CD4-positive, CD25-positive, alpha-beta regulatory T cell (primary cell): ENCODE measurements around the gene TF. TPM values are rescaled to one million over a fixed set of nuclear protein-coding genes. Genes with fewer than 3 reads are reported as not detected.

Source experiments
- ATAC-seq, 2 donors: fragments of 150-1000 bp; cut with Tn5 transposase; one replicate each; pipeline ENCODE4 v1.10.0; 2021; ENCODE audit warnings: low read depth in 2 of 2, moderate number of reproducible peaks in 2 of 2, moderate library complexity in 1 of 2
- DNase-seq, 3 donors: peaks; one replicate each; pipeline versions ENCODE4 v3.0.0 to v3.0.0-alpha.2; 2012 to 2022; ENCODE audit warnings: mixed read lengths in 1 of 3
- H3K27ac ChIP-seq: one replicate; pipeline ENCODE4 v1.7.0; 2013; ENCODE audit warnings: mild to moderate bottlenecking, low read length; ENCODE audit not compliant: insufficient read depth, poor library complexity, severe bottlenecking
- H3K27me3 ChIP-seq: one replicate; pipeline ENCODE4 v1.7.0; 2013; ENCODE audit warnings: low read length; ENCODE audit not compliant: control insufficient read depth, insufficient read depth
- H3K36me3 ChIP-seq: one replicate; pipeline ENCODE4 v1.7.0; 2013; ENCODE audit warnings: mild to moderate bottlenecking, low read length, moderate library complexity; ENCODE audit not compliant: control insufficient read depth, insufficient read depth
- H3K4me1 ChIP-seq: 2 replicates; pipeline ENCODE4 v1.7.0; 2013; ENCODE audit warnings: mild to moderate bottlenecking, low read length; ENCODE audit not compliant: insufficient read depth, control insufficient read depth, poor library complexity, severe bottlenecking
- H3K4me3 ChIP-seq: one replicate; pipeline ENCODE4 v1.7.0; 2013; ENCODE audit warnings: low read depth, mild to moderate bottlenecking, low read length, moderate library complexity
- H3K9me3 ChIP-seq, 2 experiments: 1 replicate in 1 of 2; 2 replicates in 1 of 2; pipeline ENCODE4 v1.7.0; 2013; ENCODE audit warnings: low read length in 2 of 2, mild to moderate bottlenecking in 1 of 2, moderate library complexity in 1 of 2; ENCODE audit not compliant: control insufficient read depth in 2 of 2
- H3K27ac Mint-ChIP-seq, 3 donors: one replicate each; pipeline ENCODE4 v1.8.0; 2020 to 2022; ENCODE audit warnings: mild to moderate bottlenecking in 3 of 3, mixed read lengths in 3 of 3, moderate library complexity in 2 of 3
- H3K27me3 Mint-ChIP-seq: one replicate; pipeline ENCODE4 v1.8.0; 2022; ENCODE audit warnings: mild to moderate bottlenecking, mixed read lengths
- H3K36me3 Mint-ChIP-seq: one replicate; pipeline ENCODE4 v1.8.0; 2020; ENCODE audit warnings: mixed read lengths
- H3K4me1 Mint-ChIP-seq, 4 donors: one replicate each; pipeline ENCODE4 v1.8.0; 2020 to 2022; ENCODE audit warnings: mixed read lengths in 4 of 4, mild to moderate bottlenecking in 1 of 4
- H3K4me3 Mint-ChIP-seq, 4 donors: one replicate each; pipeline ENCODE4 v1.8.0; 2020 to 2022; ENCODE audit warnings: mild to moderate bottlenecking in 4 of 4, mixed read lengths in 4 of 4, moderate library complexity in 3 of 4
- H3K9me3 Mint-ChIP-seq, 7 donors: one replicate each; pipeline ENCODE4 v1.8.0; 2020 to 2022; ENCODE audit warnings: mixed read lengths in 7 of 7, mild to moderate bottlenecking in 3 of 7, moderate library complexity in 2 of 7
- polyA plus RNA-seq, 4 donors: library from polyadenylated mRNA; unstranded; fragments of 300-500 nt; fragmentation: Illumina TruSeq; gene quantifications; one replicate each; pipeline ENCODE4 v1.2.3, GENCODE V29; 2021
- total RNA-seq: library from RNA; stranded (reverse); gene quantifications from one replicate; pipeline ENCODE4 v1.2.3, GENCODE V29; 2022

TF gene
- total and polyA plus RNA-seq, 5 donors from 2014 or later: 0.52 TPM; not detected in 4

- Mint-ChIP-seq H3K36me3 (no peaks in the 10 kb centered on the region), H3K4me1 (no peaks in the 10 kb centered on the region), H3K27ac (no peak overlapping the region), H3K27me3 (peaks cover 28% of the 10 kb centered on the region), H3K9me3 (no peaks in the 10 kb centered on the region), H3K4me3 (no peak overlapping the region)
- no peak for ATAC-seq
- DNase-seq: no peak
- no peak overlapping the region for H3K27ac ChIP-seq
- H3K4me1 ChIP-seq: no peaks in the 10 kb centered on the region
- H3K4me3 ChIP-seq: no peak overlapping the region
- no peaks in the 10 kb centered on the region for H3K9me3 ChIP-seq
- no peaks in the 10 kb centered on the region for H3K36me3 ChIP-seq
- H3K27me3 ChIP-seq: peaks cover 8% of the 10 kb centered on the region
These were observed 10.8 kb downstream of the TF start for GRCh38 chr3:133756716-133757694.

GRCh38 chr3:133757701-133758567, 11.7 kb downstream of the TF start:
- Histone ChIP-seq H3K27me3 (peaks cover 10% of the 10 kb centered on the region), H3K36me3 (no peaks in the 10 kb centered on the region), H3K4me3 (no peak overlapping the region), H3K27ac (no peak overlapping the region), H3K9me3 (no peaks in the 10 kb centered on the region), H3K4me1 (no peaks in the 10 kb centered on the region)
- Mint-ChIP-seq H3K36me3 (no peaks in the 10 kb centered on the region), H3K4me3 (no peak overlapping the region), H3K9me3 (no peaks in the 10 kb centered on the region), H3K27ac (no peak overlapping the region), H3K4me1 (no peaks in the 10 kb centered on the region), H3K27me3 (peaks cover 28% of the 10 kb centered on the region)
- DNase-seq (no peak), ATAC-seq (no peak)

- no peak for ATAC-seq
These were observed 12.4 kb downstream of the TF start for GRCh38 chr3:133758568-133758928.

DNA sequence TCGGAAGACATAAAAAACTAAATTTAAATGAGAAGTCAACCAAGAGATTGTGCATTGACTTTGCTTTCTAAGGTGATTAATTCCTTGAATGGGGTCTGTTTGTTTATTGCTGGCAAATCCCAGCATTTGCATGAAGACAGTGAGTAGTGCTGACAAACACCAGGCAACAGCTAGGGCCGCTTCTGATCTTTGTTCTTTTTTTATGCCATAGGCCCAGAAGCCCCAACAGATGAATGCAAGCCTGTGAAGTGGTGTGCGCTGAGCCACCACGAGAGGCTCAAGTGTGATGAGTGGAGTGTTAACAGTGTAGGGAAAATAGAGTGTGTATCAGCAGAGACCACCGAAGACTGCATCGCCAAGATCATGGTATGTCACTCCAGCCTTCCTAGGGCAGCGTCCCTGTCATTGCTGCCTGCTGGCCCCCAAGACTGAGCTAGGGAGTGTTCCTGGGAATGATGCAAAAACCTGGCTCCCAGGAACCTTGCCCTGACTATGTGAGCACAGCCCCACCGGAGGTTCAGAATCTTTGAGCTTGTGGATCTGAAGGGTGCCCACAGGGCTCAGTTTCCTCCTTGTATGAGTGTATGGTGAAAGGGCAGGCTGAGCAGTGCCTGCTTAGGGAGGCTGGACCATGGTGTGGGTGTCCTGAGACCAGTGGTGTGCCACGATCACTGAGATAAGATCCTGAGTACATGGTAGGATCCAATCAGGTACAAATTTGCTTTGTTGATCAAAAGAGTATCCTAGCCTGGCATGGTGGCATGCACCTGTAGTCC, 13.0 kb downstream of the TF start:
- DNase-seq (no peak), ATAC-seq (no peak)
- Histone ChIP-seq H3K4me3 (no peak overlapping the region), H3K27ac (no peak overlapping the region), H3K9me3 (no peaks in the 10 kb centered on the region), H3K27me3 (peaks cover 10% of the 10 kb centered on the region), H3K36me3 (no peaks in the 10 kb centered on the region), H3K4me1 (no peaks in the 10 kb centered on the region)
- no peak overlapping the region for H3K4me3 Mint-ChIP-seq
- H3K27me3 Mint-ChIP-seq: peaks cover 35% of the 10 kb centered on the region
- no peaks in the 10 kb centered on the region for H3K4me1 Mint-ChIP-seq
- no peak overlapping the region for H3K27ac Mint-ChIP-seq
- no peaks in the 10 kb centered on the region for H3K36me3 Mint-ChIP-seq
- H3K9me3 Mint-ChIP-seq: no peaks in the 10 kb centered on the region

More at GRCh38 chr3:133758568-133758928, 12.4 kb downstream of the TF start:
- Mint-ChIP-seq H3K4me1 (no peaks in the 10 kb centered on the region), H3K27ac (no peak overlapping the region), H3K27me3 (peaks cover 32% of the 10 kb centered on the region), H3K4me3 (no peak overlapping the region), H3K9me3 (no peaks in the 10 kb centered on the region), H3K36me3 (no peaks in the 10 kb centered on the region)
- H3K4me3 ChIP-seq: no peak overlapping the region
- no peak overlapping the region for H3K27ac ChIP-seq
- DNase-seq: no peak
- no peaks in the 10 kb centered on the region for H3K9me3 ChIP-seq
- H3K36me3 ChIP-seq: no peaks in the 10 kb centered on the region
- H3K27me3 ChIP-seq: peaks cover 10% of the 10 kb centered on the region
- no peaks in the 10 kb centered on the region for H3K4me1 ChIP-seq

DNA sequence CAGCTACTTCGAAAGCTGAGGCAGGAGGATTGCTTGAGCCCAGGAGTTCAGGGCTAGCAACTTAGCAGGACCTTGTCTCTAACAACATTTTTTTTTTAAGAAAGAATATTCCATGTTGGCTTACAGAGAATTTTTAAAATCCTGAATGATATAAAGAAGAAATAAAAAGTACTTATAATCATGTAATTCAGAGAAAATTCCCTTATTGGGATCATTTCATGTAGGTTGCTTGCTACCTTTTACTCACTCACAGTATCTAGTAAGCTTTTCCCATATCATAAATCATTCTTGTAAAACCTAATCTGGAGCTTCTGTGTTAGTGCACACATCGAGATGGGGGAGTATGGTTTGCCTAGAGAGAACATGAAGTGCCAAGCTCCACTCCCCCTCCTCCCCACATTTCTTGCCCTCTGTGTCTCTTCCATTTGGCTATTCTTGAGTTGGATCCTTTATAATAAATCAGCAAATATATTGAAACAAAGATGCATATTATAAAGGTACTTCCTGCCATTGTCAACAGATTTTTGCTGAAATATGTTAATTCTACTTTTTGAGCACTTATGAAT, 13.6 kb downstream of the TF start:
- Mint-ChIP-seq H3K27me3 (peaks cover 39% of the 10 kb centered on the region), H3K36me3 (no peaks in the 10 kb centered on the region), H3K4me3 (no peak overlapping the region), H3K9me3 (no peaks in the 10 kb centered on the region), H3K4me1 (no peaks in the 10 kb centered on the region), H3K27ac (no peak overlapping the region)
- ATAC-seq: no peak
- H3K27ac ChIP-seq: no peak overlapping the region
- DNase-seq: no peak
- H3K4me3 ChIP-seq: no peak overlapping the region
- peaks cover 10% of the 10 kb centered on the region for H3K27me3 ChIP-seq
- H3K9me3 ChIP-seq: no peaks in the 10 kb centered on the region
- H3K4me1 ChIP-seq: no peaks in the 10 kb centered on the region
- no peaks in the 10 kb centered on the region for H3K36me3 ChIP-seq

GRCh38 chr3:133760916-133761315, 14.7 kb downstream of the TF start:
- no peak overlapping the region for H3K27ac Mint-ChIP-seq
- H3K27me3 ChIP-seq: peaks cover 10% of the 10 kb centered on the region
- H3K9me3 Mint-ChIP-seq: no peaks in the 10 kb centered on the region
- no peaks in the 10 kb centered on the region for H3K4me1 Mint-ChIP-seq
- no peaks in the 10 kb centered on the region for H3K36me3 Mint-ChIP-seq
- H3K36me3 ChIP-seq: no peaks in the 10 kb centered on the region
- H3K4me3 ChIP-seq: no peak overlapping the region
- H3K4me1 ChIP-seq: no peaks in the 10 kb centered on the region
- no peak overlapping the region for H3K27ac ChIP-seq
- no peak overlapping the region for H3K4me3 Mint-ChIP-seq
- ATAC-seq: no peak
- DNase-seq: no peak
- no peaks in the 10 kb centered on the region for H3K9me3 ChIP-seq
- H3K27me3 Mint-ChIP-seq: peaks cover 39% of the 10 kb centered on the region
